NCI-H2196 treated with DMSO at 0.1 percent for 48 hours (cell line): ENCODE results near the gene DRG2.

Source experiments
- DNase-seq: peaks from one replicate; lab custom pipeline; 2025; ENCODE audit not compliant: unreplicated experiment; lab: John Stamatoyannopoulos, UW

DRG2 gene

DNA sequence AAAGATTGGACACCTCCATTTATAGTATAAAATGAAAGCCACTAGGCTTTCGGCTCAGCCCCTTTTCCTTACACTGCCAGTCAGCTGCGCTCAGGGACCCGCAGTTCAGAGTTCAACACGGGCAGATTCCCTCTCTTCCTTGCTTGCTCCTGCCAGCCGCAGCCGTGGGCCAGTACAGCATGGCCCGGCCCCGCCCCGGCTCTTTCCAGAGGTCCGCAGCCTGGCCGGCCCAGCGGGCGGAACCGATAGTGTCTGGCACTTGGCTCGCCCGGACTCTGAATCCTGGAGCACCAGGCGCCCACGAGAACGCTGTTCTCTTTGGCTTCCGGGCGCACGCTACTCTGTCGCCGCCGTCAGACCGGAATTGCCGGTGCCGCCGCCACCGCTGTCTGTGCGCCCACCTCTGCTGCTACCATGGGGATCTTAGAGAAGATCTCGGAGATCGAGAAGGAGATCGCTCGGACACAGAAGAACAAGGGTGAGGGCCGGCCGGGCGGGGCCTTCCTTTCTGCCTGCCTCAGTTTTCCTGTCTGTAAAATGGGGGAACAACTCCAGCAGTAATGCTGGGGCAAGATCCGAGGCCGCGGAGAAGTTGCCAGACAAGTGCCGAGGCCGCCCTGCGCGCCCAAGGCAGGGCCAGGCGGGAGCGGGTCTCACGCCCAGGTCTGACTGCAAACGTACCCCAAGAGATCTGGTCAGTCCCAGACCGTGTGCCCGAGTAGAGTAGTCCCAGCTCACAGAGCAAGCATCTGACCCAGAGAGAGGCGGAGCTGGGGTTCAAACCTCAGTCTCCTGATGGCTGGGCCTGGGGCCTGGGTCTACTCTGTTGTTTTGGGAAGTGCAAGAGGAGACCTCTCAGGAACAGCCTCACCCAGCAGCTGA, at the start of gene DRG2:
DRG2 (plus strand) TSS at position 339 of the 882 bp plus-strand sequence; CDS start at position 415, 76 bp downstream.
- DNase-seq: peak; percentile 33

DNA sequence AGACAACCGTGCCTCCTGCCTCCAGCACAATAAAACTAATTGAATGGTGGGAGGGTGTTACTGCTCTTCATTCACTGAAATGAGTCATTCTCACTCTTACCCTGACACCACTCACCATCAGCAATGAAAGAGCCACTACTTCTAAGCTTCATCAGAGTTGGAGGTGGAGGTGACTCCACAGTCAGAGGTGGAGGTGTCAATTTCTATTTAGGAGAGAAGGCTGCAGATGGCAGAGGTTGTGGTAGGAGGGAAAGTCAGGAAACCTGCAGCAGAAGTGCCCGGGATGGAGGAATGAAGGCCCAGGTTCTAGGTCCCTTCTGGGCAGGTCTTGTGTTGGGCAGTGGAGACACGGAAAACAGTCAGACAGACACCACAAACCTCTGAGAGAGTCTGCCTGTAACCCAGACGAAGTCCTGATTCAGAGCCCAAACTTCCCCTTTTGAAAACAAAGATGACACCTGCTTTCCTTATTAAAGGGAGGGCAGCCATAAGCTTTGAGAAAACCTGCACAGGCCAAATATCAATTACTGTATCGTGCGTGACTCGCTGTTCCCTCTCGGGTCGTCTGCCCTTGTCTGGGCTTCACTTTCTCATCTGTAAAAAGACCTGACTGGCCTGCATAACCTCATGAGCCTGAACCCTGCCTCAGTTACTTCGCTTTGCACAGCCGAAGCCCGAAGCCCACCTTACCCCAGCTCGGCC, 49.4 kb upstream of the DRG2 start:
- DNase-seq: no peak

DNA sequence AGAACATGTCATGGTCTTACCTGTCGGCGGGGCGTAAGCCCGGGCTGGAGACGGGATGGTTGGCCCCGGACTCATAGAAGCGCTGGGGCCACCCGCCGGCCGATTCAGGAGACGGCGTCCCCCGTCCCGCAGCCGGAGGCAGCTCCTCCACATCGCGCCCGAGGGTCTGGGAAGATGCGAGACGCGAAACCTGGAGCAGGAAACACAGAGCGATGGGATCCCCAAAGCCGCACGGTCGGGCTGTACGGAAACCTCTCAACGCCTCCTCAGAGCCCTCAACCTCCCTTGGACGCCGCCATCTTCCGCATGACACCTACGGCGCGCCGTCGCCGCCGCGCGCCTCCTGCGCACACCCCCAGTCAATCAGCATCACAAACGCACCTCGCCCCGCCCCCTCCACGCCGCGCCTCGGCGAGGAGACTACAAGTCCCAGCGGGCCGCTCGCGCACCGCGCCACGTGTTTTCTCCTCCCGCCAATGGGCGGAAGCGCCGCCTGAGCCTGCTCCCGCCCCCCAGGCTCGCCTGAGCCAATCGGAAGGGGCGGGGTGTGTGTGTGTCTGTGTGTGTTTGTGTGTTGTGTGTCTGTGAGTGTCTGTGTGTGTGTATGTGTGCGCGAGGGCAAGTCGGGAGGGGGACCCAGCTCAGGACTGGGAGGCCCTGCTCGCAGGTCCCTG, 48.8 kb upstream of the DRG2 start, which contains the start of the genes ATPAF2 and GID4:
ATPAF2 (minus strand) TSS at position 308 of the 674 bp plus-strand sequence; CDS start at position 153, 155 bp downstream.
GID4 (plus strand) TSS at position 548 of the 674 bp plus-strand sequence; CDS start at position 605, 57 bp downstream.
- peak; percentile 77 for DNase-seq

- DNase-seq: no peak
Measured at GRCh38 chr17:18039535-18040260, 48.0 kb upstream of the DRG2 start.

DNA sequence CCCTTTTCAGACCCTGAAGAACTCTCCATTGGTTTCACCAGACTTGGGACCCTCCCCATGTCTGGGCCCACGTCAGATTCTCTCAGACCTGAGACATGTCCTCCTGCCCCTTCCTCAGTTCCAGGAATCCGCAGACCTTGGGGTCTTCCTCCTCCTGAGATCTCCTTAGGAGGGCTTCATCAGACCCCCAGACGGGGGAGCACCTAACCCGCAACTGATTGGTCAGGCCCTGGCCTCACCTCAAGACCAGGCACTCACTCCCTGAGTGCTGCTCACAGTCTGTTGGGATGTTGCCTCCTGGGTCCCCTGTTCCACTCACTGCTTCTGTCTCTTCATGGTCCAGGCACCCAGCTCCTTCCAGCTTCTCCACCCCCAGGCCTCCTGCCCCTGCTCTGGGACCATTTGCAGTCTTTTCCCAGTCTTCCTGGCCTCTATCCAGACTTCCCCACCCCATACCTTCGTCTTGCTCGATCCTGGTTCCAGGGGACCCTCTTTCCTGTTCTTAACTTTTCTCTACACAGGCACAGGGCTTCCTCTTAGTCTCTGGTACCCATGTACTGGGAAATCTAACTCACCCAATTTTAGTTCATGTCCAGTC, 47.4 kb upstream of the DRG2 start:
- no peak for DNase-seq

DNA sequence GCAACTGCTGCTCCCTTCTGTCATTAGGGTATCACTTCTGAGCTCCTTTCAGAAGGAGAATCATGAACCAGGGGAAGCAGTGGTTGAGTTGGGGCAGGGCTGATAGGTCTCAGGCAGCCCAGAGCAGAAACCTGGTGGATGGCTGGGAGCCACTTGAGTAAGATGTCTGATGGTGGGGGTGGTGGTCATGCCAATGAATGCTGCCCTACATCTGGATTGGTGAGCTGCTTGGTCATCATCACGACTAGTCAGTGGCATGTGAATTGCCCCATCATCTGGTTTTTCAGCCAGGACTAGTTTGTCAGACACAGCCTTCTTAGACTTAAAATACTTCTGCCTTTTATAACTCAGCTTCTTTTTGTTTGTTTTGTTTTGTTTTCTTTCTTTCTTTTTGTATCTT, 46.0 kb upstream of the DRG2 start:
- no peak for DNase-seq

GRCh38 chr17:18042983-18043382, 44.8 kb upstream of the DRG2 start:
- no peak for DNase-seq

DNA sequence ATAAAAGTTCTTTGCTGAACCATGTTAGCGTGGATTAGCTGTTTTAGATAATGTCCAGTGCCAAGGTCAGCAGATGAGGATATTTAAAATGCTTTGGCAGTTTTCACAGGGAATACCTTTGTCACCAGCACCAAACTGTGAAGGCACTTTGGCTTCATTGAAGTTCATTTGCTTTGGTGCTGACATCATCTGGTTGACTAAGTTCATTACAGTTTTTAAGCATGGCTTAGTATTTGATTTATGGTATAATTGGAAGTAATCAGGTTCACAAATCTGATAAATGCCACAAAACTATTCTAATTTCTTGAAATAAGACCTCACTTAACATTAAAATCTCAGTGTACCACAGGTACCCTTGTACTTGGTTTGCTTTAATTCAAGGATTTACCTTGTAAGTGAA, 44.3 kb upstream of the DRG2 start:
- no peak for DNase-seq

- no peak for DNase-seq
Measured at GRCh38 chr17:18044609-18045008, 43.1 kb upstream of the DRG2 start.

- no peak for DNase-seq
Measured at GRCh38 chr17:18045691-18046350, 41.9 kb upstream of the DRG2 start.

GRCh38 chr17:18055597-18055996, 32.2 kb upstream of the DRG2 start:
- no peak for DNase-seq

DNA sequence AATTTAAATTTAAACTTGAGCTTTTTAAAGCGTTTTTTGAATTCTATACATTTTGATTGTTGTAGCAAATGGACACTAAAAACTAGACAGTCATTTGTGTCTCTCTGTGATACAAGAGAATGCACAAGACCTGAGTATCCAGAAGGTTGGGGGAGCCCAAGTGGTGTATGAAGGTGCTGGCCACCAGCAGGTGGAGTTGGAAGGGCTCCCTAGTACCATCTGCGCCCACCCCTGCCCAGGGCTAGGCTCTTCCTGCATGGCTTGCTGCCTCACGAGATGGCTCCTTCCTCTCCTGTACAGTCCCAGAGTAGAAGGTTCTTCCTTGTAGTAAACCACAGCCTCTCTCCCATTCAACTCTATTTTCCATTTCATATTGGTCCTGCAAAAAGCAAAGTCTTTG, 31.5 kb upstream of the DRG2 start:
- DNase-seq: no peak

DNA sequence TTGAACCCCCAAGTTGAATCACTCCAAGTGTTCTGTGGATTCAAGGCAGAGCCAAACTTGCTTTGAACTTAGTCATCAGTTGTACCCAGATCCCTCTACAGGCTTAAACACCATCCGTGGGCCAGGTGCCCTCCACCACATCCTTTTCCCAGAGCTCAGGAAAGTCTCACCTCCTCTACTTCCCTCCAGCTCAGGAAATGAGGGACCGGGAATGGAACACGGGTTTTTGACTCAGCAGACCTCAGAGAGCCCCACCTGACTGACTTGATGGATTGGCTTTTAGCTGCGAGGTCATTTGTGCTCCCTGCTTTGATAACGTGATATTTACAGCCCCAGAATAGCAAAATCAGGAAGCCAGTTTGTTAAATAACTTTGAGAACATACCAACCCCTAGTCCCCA, 28.5 kb upstream of the DRG2 start:
- DNase-seq: no peak

- DNase-seq: no peak
Measured at GRCh38 chr17:18064053-18064452, 23.7 kb upstream of the DRG2 start.

- no peak for DNase-seq
Measured at GRCh38 chr17:18065546-18065945, 22.2 kb upstream of the DRG2 start.

DNA sequence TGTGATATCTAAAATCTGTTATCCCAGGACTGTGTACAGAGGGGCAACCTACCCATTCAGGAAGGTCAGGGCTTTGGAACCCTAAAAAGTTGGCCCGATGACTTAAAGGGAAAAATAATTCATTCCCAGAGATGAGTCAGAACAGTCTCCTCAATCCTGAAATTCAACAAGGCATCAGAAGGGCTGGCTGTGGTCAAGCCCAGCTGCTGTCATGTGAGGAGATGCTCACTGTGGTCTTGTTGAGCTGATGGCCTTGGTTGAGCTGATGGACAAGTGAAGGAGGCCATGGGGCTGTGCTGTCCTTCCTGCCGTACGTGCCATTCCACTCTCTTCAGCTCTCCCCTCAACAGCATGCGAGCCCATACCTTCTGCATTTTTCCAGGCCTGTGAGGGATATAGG, 20.9 kb upstream of the DRG2 start:
- DNase-seq: no peak

GRCh38 chr17:18069101-18069500, 18.6 kb upstream of the DRG2 start:
- DNase-seq: no peak

DNA sequence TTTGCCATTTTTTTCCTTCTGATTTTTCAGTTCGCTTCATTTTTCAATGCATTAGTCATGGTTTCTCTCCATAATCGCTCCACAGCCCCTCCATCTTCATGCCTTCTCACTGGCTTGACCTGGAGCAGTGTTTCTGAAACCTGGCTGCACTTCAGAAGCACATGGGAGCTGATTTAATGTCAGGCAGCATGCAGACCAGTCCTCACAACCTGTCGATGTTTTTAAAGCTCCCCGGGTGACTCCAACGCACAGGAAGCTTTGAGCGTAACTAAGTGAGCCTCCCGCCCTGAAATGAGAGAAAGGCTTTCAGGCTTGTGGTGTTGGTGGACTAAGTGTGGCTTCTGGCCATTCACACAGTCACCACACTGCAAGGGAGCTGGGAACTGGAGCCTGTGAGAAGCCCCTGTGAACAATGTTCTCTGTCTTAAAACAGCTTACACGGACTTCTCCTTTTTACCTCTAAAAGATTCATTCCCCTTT, 16.8 kb upstream of the DRG2 start:
- DNase-seq: no peak

- DNase-seq: no peak
Measured at GRCh38 chr17:18071751-18072150, 16.0 kb upstream of the DRG2 start.
